HG02970 (cell line): ENCODE data around the gene ZNF750.
"Not testable (repeated sequence)": the region's sequence is repeated elsewhere in the genome, so short reads cannot be mapped to it uniquely, and the experiment has no call there.

Experiments
- ATAC-seq: cut with Tn5 transposase; IDR thresholded peaks from one replicate; pipeline ENCODE4 v1.9.1; 2021; ENCODE audit warnings: mild to moderate bottlenecking, moderate library complexity, moderate number of reproducible peaks; ENCODE audit not compliant: unreplicated experiment, low FRiP score

The ZNF750 gene

DNA sequence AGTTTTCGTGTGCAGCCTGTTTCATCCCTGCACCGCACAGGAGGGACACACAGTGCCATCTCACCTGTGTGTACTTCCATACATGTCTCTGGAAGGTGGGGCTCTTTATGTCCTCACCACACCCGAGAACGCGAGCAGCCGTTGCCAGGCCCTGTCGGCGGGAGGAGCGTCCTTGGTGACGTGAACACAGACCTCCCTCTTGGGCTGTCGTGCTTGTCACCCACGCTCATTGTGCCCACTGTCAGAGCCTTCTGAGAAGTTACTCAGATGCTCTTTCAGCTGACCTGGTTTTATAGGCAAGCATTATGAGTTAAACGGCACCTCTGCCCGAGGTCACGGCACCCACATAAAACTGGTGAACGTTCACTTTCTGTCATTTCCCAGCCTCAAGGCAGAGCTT, 40.2 kb downstream of the ZNF750 start:
- no peak for ATAC-seq

DNA sequence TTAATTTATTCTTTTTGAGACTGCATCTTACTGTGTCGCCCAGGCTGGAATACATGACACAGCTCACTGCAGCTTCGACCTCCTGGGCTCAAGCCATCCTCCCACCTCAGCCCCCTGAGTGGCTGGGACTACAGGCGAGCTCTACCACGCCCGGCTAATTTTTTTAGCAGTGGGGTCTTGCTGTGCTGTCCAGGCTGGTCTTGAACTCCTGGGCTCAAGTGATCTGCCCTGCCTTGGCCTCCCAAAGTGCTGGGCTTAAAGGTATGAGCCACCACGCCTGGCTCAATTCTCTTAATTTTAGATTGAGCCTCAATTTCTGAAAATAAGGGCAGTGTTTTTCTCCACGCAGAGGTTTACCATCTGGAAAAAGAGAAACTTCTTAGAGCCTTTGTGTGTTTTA, 41.1 kb downstream of the ZNF750 start:
- ATAC-seq: no peak

DNA sequence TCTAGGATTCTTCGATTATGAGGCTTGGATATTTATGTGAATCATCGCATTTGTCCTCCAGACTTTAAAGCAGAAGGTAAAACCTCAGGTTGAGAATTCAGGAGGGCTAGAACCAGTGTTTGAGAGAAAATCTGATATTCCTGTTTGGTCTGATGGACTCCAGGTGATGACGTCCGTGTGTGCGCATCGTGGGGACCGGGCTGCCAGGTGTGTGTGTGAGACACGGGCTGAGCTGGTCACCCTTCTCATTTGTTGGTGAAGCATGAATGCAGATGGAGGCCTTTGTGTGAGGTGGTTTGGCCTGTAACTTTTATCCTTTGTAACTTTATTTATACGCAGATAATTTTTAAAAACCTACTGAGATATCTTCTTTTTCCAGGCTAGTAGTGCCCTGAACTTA, 42.8 kb downstream of the ZNF750 start:
- no peak for ATAC-seq

DNA sequence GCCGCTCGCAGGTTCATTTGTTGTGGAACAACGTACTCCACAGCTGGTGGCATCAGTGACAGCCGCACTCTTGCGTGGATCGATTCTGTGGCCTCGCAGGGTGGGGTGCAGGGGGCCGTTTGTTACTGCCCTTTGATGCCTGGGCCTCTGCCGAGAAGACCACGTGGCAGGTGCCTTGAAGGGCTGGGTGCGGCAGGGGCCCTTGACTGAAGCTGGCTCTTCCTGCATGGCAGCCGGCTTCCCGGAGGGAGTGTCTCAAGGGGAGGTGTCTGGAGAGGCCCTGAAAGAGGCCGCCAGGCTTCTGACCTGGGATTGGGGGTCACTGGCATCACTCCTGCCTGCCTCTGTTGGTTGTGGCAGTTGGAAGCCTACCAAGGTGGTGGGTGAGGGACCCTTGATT, 44.2 kb downstream of the ZNF750 start:
- no peak for ATAC-seq

DNA sequence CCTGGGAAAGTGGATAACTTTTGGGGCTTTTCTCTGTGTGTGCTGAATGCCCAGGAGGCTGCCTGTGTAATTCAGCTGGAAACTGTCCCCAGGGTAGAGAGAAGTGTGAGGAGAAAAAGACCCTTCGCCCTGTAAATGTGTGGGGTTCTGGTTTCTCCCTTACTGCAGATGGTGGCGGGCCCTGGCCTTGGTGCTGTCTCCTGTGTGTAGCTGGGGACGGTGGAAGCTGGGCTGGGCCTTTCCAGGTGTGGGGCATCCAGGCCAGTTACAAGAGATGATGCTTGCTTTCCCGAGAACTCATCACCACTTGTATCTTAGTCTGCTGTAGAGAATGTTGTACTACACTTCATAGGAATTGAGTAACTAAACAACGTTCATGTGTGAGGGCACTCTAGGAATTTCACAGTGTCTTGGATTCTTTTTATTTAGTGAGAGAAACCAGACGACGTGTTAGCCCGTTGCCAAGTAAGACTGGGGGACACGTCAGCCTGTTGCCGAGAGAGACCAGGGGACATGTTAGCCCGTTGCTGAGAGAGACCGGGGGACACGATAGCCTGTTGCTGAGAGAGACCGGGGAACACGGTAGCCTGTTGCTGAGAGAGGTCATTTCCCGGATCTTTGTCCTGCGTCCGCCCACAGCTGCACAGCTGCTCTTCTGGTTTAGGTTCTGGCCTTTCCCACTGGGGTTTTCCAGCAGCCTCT, 44.9 kb downstream of the ZNF750 start:
- no peak for ATAC-seq

DNA sequence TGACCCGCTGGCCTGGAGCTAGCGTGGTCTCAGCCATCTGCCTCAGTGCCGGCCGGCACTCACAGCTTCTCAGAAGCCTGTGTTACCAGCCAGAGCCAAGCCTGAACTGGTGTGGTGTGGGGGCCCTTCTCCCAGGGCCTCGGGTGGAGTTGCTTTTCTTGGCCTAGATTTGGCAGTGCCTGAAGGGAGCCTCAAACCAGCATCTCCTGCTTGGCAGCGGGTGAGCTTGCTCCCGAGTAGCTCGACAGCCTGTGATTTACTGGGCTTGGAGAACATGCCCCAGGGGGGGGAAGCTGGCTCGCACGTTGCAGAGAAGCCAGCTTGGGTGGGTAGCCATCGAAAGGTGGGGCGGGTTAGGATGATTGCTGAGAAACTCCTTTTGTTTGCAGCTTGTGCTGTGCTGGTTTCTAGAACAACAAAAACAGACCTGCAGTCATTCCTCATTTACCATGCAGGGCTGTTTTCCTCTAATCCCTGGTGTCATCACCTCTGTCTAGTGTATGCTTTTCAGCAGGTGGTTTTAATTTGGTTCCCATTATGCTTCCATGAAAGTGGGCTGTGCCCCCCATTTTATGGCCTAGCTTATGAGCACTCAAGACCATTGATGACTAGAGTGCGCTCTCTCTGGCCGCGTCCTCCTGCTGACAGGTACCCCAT, 45.7 kb downstream of the ZNF750 start:
- no peak for ATAC-seq

DNA sequence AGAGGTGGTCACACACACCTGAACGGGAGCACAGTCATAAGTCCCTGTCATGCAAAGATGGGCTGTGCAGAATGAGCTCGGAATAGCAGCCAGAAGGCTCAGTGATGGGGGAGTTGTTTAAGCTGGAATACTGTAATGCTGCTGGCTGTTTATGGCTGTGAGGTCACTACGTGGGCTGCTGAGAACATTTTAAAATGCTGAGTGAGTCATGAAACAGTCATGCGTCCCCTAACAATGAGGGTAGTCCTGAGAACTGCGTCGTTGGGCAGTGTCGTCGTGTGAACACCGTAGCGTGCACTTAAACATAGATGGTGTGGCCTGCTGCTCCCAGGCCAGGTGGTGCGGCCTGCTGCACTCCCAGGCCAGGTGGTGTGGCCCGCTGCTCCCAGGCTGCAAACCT, 48.3 kb downstream of the ZNF750 start:
- ATAC-seq: no peak

DNA sequence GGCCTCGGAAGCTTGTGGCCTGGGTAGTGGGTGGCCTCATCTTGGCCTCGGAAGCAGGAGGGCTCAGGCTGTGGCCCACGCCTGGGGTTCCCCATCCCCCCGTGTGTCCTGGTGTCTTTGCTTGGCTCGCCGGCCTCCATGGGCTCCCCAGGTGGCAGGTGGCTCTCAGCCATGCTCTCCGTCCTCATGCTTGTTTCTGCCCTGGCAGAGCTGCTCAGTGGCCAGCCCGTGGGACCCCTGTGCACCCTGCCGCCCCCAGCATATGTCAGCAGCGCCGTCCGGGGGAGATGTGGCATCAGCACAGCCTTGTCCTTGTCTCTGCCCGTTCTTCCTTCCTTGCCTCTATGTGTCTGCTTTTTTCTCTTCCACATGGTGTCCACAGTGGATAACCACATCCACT, 49.4 kb downstream of the ZNF750 start:
- ATAC-seq: no peak

DNA sequence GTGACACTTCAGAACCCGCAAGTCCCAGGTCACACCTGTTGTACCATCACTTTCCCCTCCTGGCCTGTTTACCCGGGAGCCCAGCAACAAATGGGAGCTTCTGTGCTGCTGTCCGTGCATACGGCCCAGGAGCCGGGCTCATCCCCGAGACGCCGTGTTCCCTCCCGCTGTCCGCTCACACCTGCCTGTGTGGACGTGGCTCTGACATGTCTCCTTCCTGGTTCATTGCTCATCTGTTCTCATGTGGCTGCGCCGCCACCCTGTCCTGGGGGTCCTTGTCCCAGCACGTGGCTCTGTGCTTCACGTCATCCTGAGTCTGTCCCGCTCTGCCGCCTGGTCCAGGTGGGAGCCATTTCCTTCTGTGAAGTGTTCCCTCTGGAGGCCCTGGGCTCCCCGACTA, 50.0 kb downstream of the ZNF750 start:
- no peak for ATAC-seq

DNA sequence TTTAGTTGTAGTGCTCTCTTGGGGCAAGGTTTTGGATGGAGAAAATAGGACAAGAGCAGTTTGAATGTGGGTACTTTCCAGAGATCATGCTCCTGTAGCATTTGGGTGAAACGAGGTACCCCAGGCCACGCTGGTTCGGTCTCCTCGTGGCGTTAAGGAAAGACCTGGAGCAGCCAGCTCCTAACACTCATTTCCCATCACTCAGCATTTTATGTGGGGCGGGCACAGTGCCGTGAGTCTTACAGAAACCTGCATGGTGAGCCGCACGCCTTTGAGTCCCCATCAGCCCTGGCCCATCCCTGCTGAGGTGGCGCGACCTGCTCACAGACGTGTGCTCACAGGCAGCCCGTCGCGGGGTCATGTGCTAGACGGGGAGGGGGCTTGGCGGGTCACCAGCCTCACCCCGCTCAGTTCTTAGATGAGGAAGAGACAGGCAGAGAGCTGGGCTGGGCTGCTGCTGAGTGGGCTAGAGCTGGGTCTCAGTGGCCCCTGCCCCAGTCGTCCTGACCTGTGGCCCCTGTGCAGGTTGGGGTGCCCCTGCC, 50.7 kb downstream of the ZNF750 start:
- no peak for ATAC-seq

DNA sequence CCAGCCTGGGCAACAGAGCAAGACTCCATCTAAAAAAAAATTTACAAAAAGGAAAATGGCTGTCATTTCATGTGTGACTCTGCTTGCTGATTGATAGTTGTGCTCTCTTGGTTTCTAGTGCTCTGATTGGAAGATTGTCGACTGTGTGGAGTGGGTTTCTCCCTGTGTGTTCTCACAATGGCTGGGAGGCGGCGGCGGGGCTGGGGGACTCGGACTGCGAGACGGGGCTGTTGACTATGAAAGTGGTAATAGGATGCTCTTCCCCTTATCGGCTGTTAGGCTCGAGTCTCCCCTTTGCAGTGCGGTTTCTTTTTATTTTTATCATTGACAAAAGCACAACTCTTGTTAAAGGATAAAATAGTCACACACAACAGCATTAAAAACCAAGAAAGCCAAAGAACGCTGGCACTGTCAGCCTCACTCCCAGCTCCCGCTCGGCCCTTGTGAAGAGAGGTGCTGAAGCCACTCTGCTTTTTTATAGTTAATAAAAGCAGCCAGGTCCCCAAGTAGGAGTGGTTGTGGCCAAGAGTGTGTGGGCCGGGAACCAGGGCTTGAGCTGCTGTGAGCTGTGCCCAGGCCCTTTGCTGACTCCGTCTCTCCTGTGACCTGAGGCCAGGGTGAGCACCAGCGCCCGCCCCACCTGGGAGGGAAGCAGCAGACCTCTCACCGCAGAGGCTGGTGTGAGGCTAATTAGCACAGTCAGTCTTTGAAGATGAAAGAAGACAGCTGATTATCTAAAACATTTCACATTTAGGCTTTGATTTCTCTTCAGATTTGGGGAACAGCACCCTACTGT, 51.4 kb downstream of the ZNF750 start:
- ATAC-seq: no peak

DNA sequence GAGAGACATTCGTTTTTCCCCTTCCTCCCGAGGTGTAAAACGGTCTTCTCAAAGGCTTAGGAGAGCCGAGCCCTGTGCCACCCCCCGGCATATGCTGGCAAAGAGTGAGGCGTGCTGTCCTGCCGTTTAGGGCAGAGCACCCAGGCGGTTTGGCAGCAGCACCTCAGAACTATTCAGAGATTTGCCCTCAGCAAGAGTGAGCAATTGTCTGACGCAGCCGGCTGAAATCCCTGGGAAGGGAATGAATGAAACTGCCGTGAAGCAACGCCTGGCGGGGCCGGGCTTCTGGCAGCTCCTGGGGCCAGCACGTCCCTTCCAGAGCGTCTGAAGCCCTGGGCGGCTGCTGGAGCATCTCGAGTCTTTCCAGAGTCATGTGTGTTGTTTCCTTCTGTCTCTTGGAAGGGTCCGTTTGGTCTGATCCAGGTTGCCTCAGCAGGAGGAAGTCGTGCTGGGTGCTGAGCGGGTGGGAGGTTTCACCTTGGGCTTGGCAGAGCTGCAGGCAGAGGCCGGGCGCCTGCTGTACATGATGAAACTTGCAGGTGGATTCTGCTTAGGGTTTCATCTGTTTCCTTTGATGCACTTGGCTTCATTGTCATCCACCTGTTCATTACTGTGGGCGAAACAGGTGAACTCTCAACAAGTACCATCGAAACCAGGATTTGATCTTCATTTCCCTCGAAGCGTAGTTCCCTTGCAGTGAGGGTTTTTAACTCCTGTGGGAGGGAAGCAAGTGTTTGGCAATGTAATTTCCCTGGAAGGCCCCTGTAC, 52.6 kb downstream of the ZNF750 start:
- no peak for ATAC-seq

DNA sequence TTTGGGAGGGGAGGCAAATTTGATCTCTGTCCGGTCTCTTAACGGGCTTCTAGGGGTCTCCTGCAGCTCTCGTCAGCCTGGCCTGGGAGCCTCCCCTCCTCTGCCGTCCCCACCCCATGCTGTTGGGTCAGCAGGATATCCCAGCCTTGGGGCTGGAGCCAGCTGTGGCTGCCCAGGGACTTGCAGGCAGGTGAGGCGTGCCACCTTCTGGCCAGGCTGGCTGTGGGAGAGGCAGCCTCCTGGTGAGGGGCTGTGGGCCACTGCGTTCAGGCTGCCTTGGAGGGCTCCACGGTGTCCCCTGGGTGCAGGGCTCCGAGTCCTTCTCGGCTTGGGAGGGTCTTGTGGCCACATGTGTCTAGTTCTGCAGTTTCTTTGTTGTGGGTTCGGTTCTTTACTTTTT, 53.4 kb downstream of the ZNF750 start:
- no peak for ATAC-seq

DNA sequence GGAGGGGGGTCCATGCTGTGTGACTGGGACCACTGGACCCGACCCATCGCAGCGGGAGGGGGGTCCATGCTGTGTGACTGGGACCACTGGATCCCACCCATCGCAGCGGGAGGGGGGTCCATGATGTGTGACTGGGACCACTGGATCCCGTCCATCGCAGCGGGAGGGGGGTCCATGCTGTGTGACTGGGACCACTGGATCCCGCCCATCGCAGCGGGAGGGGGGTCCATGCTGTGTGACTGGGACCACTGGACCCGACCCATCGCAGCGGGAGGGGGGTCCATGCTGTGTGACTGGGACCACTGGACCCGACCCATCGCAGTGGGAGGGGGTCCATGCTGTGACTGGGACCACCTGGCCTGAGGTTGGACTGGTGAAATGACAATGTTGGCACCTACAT, 54.2 kb downstream of the ZNF750 start:
- ATAC-seq: not testable (repeated sequence)

DNA sequence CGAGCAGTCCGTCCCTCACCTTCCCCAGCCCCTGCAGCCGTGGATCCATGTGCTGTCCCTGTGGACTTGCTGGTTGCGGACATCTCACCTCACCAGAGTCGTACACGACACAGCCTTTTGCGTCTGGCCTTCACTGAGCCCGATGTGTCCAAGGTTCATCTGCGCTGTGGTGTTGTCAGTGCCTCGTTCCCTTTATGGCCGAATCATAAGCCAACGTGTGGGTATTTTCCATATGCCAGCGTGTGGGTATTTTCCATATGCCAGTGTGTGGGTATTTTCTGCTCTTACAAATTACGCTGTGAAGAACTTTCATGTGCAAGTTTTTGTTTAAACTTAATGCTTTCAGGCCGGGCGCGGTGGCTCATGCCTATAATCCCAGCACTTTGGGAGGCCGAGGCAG, 56.3 kb downstream of the ZNF750 start:
- ATAC-seq: no peak

DNA sequence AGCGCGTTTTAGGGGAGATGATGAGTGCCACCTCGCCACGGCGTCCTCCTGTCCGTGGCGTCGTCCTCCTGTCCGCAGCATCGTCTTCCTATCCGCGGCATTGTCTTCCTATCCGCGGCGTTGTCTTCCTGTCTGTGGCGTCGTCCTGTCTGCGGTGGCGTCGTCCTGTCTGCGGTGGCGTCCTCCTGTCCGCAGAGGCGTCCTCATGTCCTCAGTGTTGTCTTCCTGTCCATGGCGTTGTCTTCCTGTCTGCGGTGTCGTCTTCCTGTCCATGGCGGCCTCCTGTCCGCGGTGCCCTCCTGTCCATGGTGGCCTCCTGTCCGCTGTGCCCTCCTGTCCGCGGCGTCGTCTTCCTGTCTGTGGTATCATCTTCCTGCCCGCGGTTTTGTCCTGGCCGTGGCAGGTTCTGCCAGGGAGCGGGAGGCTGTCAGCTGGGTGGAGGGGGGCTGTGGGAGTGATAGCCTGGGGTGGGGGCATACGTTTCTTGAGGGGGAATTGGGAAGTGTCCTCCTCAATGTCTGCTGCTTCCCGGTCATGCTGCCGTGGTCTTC, 57.1 kb downstream of the ZNF750 start:
- ATAC-seq: no peak

DNA sequence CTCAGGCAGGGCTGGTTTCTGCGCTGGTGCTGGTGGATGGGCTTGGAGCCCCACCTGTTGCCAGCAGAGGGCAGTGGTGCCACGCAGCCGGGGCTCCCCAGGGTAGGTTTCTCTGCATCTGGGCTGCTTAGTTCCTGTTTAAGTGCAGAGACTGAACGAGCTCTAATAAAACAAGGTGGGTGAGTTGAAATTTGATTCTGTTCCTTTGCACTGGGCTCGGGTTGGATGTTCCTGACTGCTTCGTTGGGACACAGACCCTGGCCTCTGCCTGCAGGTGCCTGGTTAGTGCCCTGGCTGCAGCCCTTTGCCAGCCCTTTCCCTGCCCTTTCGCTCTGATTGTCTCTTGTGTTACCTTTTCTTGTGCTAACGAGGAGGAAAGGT, 57.9 kb downstream of the ZNF750 start:
- ATAC-seq: no peak

DNA sequence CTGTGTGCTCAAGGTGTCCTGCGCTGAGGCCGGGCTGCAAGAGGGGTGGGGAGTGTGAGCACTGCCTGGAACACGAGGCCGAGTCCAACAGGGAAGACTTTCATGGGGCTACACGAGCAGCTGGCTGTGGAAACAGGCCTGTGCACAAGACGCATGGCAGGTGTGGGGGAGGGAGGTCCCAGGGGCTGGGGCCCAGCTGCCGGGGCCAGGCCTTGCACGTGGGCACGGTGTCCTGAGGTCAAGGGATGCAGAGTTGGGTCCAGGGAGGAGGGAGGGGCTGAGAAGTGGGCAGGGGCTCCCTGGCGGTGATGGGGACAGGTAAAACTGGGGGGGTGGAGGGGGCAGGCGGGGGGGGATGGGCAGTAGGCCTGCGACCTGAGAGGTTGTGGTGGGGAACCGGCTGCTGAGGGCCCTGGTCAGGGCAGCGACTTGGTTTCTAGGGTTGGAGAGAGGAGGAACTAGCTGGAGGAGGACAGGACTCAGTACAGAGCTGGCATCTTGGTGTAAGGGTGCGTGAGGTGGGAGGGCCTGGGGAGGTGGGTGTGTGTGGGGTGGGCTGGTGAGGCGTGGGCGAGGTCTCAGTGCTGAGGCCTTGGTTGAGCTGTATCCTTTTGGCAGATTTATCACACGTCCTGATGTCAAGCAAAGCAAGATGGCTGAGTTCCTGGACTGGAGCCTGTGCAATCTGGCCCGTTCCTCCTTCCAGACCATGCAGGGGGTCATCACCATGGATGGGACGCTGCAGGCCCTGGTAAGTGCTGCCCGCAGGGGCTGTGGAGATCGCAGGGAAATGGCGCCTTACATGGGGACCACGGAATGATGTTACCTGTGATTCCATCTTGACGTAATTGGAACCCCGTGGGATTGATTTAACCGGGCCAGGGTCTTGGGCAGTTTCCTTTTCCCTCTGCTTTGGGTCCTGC, 58.6 kb downstream of the ZNF750 start:
- no peak for ATAC-seq

DNA sequence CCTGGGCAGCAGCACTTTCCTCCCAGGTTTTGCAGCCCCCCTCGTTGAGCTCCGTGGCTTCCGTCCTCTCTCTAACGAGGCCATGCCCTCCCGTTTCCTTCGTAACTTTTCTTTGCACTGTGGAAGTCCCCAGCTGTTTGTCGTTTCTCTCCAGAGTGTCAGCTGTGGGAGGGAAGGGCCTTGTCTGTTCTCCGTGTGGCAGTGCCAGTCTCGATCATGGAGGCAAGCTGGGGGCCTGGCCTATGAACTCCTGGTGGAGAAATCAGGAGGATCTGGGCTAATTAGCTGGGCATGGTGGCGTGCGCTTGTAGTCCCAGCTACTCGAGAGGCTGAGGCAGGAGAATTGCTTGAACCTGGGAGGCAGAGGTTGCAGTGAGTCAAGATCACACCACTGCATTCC, 59.6 kb downstream of the ZNF750 start:
- no peak for ATAC-seq
